OCI-LY1 (cell line): ENCODE data around the gene CRMP1.

Source experiments
- CTCF ChIP-seq: fragments of 200-600 bp; sonication (generic), shearing (Covaris generic); IDR thresholded peaks from 2 replicates; pipeline ENCODE4 v1.5.1; 2017; ENCODE audit warnings: mild to moderate bottlenecking, antibody characterized with exemption, low read length, moderate library complexity, mixed read lengths
- EZH2 ChIP-seq: fragments of 200-600 bp; sonication (generic), shearing (Covaris generic); IDR thresholded peaks from 2 replicates; pipeline ENCODE4 v1.8.0; 2017; ENCODE audit warnings: borderline replicate concordance, mixed run types, mild to moderate bottlenecking, antibody characterized with exemption, low read length, moderate library complexity, mixed read lengths

- TF ChIP-seq CTCF (no peak), EZH2 (no peak)
Observed at GRCh38 chr4:5867866-5868265, 25.0 kb downstream of the CRMP1 start.
